IPS-20b (cell line): ENCODE measurements around the gene TM9SF2.
"Not testable (repeated sequence)": the region's sequence is repeated elsewhere in the genome, so short reads cannot be mapped to it uniquely, and the experiment has no call there.

Source experiments
- H3K27ac ChIP-seq: one replicate; pipeline ENCODE4 v1.5.1; 2013; ENCODE audit warnings: low read length
- H3K27me3 ChIP-seq: 2 replicates; pipeline ENCODE4 v1.6.1; 2013; ENCODE audit warnings: mild to moderate bottlenecking, low read length, inconsistent platforms; ENCODE audit not compliant: insufficient read depth
- H3K36me3 ChIP-seq: 2 replicates; pipeline ENCODE4 v1.6.1; 2013; ENCODE audit warnings: low read depth, mild to moderate bottlenecking, inconsistent platforms, low read length, moderate library complexity; ENCODE audit not compliant: insufficient read depth
- H3K4me1 ChIP-seq: 2 replicates; pipeline ENCODE4 v1.6.1; 2013; ENCODE audit warnings: mild to moderate bottlenecking, control low read depth, inconsistent platforms, low read length, moderate library complexity; ENCODE audit not compliant: insufficient read depth
- H3K4me3 ChIP-seq: 2 replicates; pipeline ENCODE4 v1.5.1; 2013; ENCODE audit warnings: mild to moderate bottlenecking, low read length, inconsistent platforms
- H3K9ac ChIP-seq: 2 replicates; pipeline ENCODE4 v1.6.1; 2013; ENCODE audit warnings: low read depth, mild to moderate bottlenecking, inconsistent platforms, low read length, moderate library complexity
- H3K9me3 ChIP-seq: 2 replicates; pipeline ENCODE4 v1.6.1; 2013; ENCODE audit warnings: mild to moderate bottlenecking, low read depth, low read length, inconsistent platforms; ENCODE audit not compliant: insufficient read depth

The TM9SF2 gene

GRCh38 chr13:99566125-99567083, 65.1 kb downstream of the TM9SF2 start:
- H3K36me3 ChIP-seq: peaks cover 17% of the 10 kb centered on the region
- no peaks in the 10 kb centered on the region for H3K4me1 ChIP-seq
- no peaks in the 10 kb centered on the region for H3K27me3 ChIP-seq
- H3K9ac ChIP-seq: no peak overlapping the region
- H3K4me3 ChIP-seq: no peak overlapping the region
- no peak overlapping the region for H3K27ac ChIP-seq
- no peaks in the 10 kb centered on the region for H3K9me3 ChIP-seq

DNA sequence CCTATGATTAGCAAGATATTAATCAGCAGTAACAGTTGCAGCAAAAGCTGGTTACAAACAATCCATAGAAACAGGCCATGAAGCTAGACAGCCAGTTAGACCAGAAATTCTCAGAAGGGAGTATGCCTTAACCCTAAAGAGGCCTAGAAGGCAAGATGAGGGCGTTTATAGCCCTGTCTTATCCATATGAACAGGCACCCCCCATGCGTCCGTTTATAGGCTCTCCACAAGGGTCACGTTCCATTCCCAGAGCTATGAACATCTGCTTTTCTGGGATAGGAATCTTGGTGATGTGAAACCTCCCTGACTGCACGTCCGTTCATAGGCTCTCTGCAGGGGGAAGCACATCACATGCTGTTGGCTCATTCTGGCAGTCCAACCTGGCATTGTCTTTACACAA, 67.6 kb downstream of the TM9SF2 start:
- H3K9me3 ChIP-seq, H3K27me3 ChIP-seq, H3K4me1 ChIP-seq, H3K4me3 ChIP-seq, H3K36me3 ChIP-seq, H3K27ac ChIP-seq, H3K9ac ChIP-seq: not testable (repeated sequence)

- Histone ChIP-seq H3K4me1 (no peaks in the 10 kb centered on the region), H3K27me3 (no peaks in the 10 kb centered on the region), H3K9ac (no peak overlapping the region), H3K27ac (no peak overlapping the region), H3K9me3 (no peaks in the 10 kb centered on the region), H3K36me3 (no peaks in the 10 kb centered on the region), H3K4me3 (no peak overlapping the region)
Observed at GRCh38 chr13:99572131-99572530, 70.9 kb downstream of the TM9SF2 start.

DNA sequence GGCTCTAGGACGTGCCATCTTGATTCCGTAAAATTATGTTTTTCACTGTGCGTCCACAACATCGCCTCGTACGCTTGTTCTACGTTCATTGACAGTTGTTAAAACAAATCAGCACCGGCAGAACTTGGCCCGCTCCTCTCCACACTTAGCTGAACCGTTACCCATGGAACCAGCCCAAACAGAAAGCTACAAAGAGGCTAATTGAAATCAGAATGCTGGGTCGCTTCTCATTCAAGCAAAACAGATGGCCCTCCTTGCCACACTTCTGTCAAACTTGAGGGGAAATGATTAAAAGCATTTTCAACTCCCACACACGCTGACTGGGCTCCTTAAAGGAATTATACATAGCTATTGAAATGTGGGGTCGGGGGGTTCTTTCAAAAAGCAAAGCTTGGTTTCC, 71.6 kb downstream of the TM9SF2 start:
- Histone ChIP-seq H3K36me3 (no peaks in the 10 kb centered on the region), H3K4me3 (no peak overlapping the region), H3K4me1 (no peaks in the 10 kb centered on the region), H3K9me3 (no peaks in the 10 kb centered on the region), H3K9ac (no peak overlapping the region), H3K27me3 (no peaks in the 10 kb centered on the region), H3K27ac (no peak overlapping the region)

DNA sequence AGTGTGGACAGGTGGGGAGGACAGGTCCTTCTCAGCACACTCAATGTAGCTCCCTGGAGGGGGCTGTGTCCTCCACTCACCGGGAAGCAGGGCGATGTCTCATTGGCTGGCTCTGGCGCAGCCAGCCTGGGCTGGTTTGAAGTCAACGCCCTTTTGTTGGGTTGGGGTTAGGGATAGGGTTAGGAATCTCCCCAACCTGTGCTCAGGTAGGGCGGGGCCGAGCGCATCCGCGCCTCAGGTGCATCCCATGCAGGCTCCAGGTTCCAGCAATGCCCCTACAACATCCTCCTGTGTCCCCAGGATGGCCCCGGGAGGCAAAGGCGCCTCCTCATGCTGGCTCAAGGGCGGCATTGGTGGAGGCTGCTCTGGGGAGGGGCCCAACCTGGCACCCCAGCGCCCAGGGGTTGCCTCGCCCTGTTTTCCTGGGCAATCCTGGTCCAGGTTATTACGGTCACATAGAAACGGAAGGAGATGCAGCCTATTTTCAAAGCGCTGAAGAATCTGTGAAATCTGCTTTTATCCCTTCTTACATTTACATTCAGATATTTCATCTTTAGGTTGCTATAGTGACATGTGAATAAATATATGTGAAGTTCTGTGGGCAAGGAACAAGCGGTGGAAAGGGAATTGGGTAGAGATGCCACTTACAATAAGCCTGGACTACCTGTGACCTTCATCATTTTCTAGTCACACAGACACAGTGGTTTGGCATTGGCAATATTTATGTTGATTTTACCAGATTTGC, 74.3 kb downstream of the TM9SF2 start:
- Histone ChIP-seq H3K4me3 (no peak overlapping the region), H3K4me1 (no peaks in the 10 kb centered on the region), H3K36me3 (no peaks in the 10 kb centered on the region), H3K27me3 (no peaks in the 10 kb centered on the region), H3K9ac (no peak overlapping the region), H3K27ac (no peak overlapping the region), H3K9me3 (no peaks in the 10 kb centered on the region)

- Histone ChIP-seq H3K9ac (no peak overlapping the region), H3K36me3 (no peaks in the 10 kb centered on the region), H3K4me3 (no peak overlapping the region), H3K4me1 (no peaks in the 10 kb centered on the region), H3K27ac (no peak overlapping the region), H3K27me3 (no peaks in the 10 kb centered on the region), H3K9me3 (no peaks in the 10 kb centered on the region)
Observed at GRCh38 chr13:99577934-99578917, 77.0 kb downstream of the TM9SF2 start.

DNA sequence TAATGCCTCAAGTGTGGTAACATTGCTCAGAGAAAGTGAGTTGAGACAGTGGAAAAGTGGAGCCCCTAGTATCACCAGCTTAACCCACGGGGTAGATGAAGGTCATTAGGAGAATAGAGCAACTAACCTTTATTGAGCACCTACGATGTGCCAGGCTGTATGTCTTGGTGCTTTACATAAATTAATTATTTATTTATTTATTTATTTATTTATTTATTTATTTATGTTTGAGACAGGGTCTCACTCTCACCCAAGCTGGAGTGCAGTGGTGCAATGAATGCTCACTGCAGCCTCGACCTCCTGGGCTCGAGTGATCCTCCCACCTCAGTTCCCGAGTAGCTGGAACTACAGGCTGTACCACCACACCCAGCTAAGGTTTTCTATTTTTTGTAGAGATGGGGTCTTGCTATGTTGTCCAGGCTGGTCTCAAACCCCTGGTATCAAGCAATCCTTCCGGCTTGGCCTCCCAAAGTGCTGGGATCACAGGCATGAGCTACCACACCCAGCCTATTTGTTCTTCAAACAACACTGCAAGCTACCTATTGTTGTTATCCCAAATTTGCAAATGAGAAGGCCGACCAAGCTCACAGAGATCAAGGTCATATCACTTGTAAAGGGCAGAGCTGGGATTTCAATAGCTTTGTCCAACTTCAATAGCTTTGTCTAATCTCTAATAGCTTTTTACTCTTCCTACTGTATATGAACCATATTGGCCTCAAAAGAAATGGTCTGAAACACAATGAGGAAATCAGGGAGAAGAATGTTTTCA, 79.4 kb downstream of the TM9SF2 start:
- H3K4me3 ChIP-seq: no peak overlapping the region
- H3K4me1 ChIP-seq: no peaks in the 10 kb centered on the region
- H3K9me3 ChIP-seq: no peaks in the 10 kb centered on the region
- H3K27ac ChIP-seq: no peak overlapping the region
- no peaks in the 10 kb centered on the region for H3K27me3 ChIP-seq
- H3K9ac ChIP-seq: no peak overlapping the region
- H3K36me3 ChIP-seq: no peaks in the 10 kb centered on the region

- no peaks in the 10 kb centered on the region for H3K27me3 ChIP-seq
- H3K9ac ChIP-seq: no peak overlapping the region
Observed at GRCh38 chr13:99582511-99582910, 81.2 kb downstream of the TM9SF2 start.

DNA sequence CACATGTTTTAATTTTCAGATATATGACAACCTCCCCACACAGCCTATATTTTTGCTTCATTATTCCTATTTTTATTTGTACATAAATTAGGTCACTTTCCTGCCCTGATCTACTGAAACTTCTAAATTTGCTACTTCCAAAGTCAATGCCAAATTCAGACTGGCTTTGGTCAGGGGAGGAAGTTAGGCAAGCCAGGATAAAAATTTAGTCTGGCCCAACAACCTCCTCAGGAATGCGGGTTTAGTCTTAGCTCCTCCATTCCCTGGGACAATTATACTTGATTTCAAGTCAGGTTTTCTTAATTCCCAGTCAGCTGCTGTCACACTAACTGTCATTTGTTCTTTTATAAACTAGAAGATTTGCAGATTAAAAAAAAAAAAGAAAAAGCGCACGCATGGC, 84.3 kb downstream of the TM9SF2 start:
- no peak overlapping the region for H3K27ac ChIP-seq
- no peaks in the 10 kb centered on the region for H3K36me3 ChIP-seq
- no peaks in the 10 kb centered on the region for H3K9me3 ChIP-seq
- no peak overlapping the region for H3K9ac ChIP-seq
- H3K4me1 ChIP-seq: no peaks in the 10 kb centered on the region
- no peak overlapping the region for H3K4me3 ChIP-seq
- no peaks in the 10 kb centered on the region for H3K27me3 ChIP-seq

More at GRCh38 chr13:99582511-99582910, 81.2 kb downstream of the TM9SF2 start:
- Histone ChIP-seq H3K9me3 (no peaks in the 10 kb centered on the region), H3K4me3 (no peak overlapping the region), H3K36me3 (no peaks in the 10 kb centered on the region), H3K27ac (no peak overlapping the region), H3K4me1 (no peaks in the 10 kb centered on the region)

- Histone ChIP-seq H3K36me3 (no peaks in the 10 kb centered on the region), H3K4me1 (no peaks in the 10 kb centered on the region), H3K9me3 (no peaks in the 10 kb centered on the region), H3K27me3 (no peaks in the 10 kb centered on the region), H3K4me3 (no peak overlapping the region), H3K9ac (no peak overlapping the region), H3K27ac (no peak overlapping the region)
Observed at GRCh38 chr13:99587021-99587420, 85.7 kb downstream of the TM9SF2 start.
